Right atrium auricular region (tissue), 2 donors: ENCODE data around the gene CREB3L1. TPM values are rescaled to one million over a fixed set of nuclear protein-coding genes. Genes with fewer than 3 reads are reported as not detected.
A peak's percentile ranks its signal among the peaks of the same experiment; 100 is the strongest.

Source experiments
- DNase-seq: peaks from one replicate; pipeline ENCODE4 v3.0.0-alpha.2; 2019; ENCODE audit warnings: low spot score
- H3K27ac ChIP-seq, 2 donors: fragments of 200-600 bp; sonication (generic); 1 replicate in 1 of 2; 2 replicates in 1 of 2; pipeline ENCODE4 v1.5.1; 2016 to 2019
- H3K27me3 ChIP-seq, 2 donors: fragments of 200-600 bp; sonication (generic); one replicate each; pipeline versions ENCODE4 v1.5.1 to v1.6.0; 2017 to 2019
- H3K36me3 ChIP-seq: fragments of 200-600 bp; sonication (generic); one replicate; pipeline ENCODE4 v1.5.1; 2016
- H3K4me1 ChIP-seq, 2 donors: fragments of 200-600 bp; sonication (generic); one replicate each; pipeline versions ENCODE4 v1.5.1 to v1.6.0; 2017 to 2019
- H3K4me3 ChIP-seq, 2 donors: fragments of 200-600 bp; sonication (generic); 1 replicate in 1 of 2; 2 replicates in 1 of 2; pipeline ENCODE4 v1.5.1; 2017 to 2019; ENCODE audit warnings: mild to moderate bottlenecking in 1 of 2, moderate library complexity in 1 of 2
- H3K9me3 ChIP-seq, 2 donors: fragments of 200-600 bp; sonication (generic); one replicate each; pipeline ENCODE4 v1.5.1; 2019
- CTCF ChIP-seq, 2 donors: fragments of 200-600 bp; sonication (generic); IDR thresholded peaks; one replicate each; pipeline ENCODE4 v1.5.1; 2019; ENCODE audit warnings: antibody characterized with exemption in 2 of 2
- total RNA-seq, 2 donors: library from RNA; depleted of rRNA; stranded (reverse); fragments of >200 nt; gene quantifications; one replicate each; pipeline ENCODE4 v1.1.0, GENCODE V29; 2016

CREB3L1 gene
- total RNA-seq, 2 donors from 2014 or later = 5.4 to 15.1 TPM

GRCh38 chr11:46362156-46363030 is 84.9 kb downstream of the CREB3L1 start:
- Histone ChIP-seq H3K9me3 (no peaks in the 10 kb centered on the region), H3K4me3 (peak overlapping the region; percentile 38 to 52), H3K36me3 (no peaks in the 10 kb centered on the region), H3K27me3 (no peaks in the 10 kb centered on the region), H3K27ac (peak overlapping the region; percentile 88 to 90), H3K4me1 (peaks cover 5 to 80% of the 10 kb centered on the region in 2 donors)
- no peak for TF ChIP-seq CTCF (IDR thresholded peaks at IDR 0.05)
- DNase-seq = no peak

GRCh38 chr11:46363031-46363407 is 85.6 kb downstream of the CREB3L1 start:
- H3K36me3 ChIP-seq = peaks cover 3% of the 10 kb centered on the region
- no peaks in the 10 kb centered on the region for H3K9me3 ChIP-seq
- no peak for TF ChIP-seq CTCF (IDR thresholded peaks at IDR 0.05)
- DNase-seq = peak; percentile 86
- H3K27me3 ChIP-seq = no peaks in the 10 kb centered on the region
- H3K27ac ChIP-seq = peak overlapping the region; percentile 88 to 90
- peaks cover 5 to 80% of the 10 kb centered on the region in 2 donors for H3K4me1 ChIP-seq
- H3K4me3 ChIP-seq = peak overlapping the region; percentile 6 to 52

- Histone ChIP-seq H3K27me3 (no peaks in the 10 kb centered on the region), H3K4me3 (peak overlapping the region; percentile 6 to 52), H3K4me1 (peaks cover 5 to 76% of the 10 kb centered on the region in 2 donors), H3K36me3 (peaks cover 9% of the 10 kb centered on the region), H3K27ac (peak overlapping the region; percentile 88 to 90), H3K9me3 (no peaks in the 10 kb centered on the region)
- TF ChIP-seq CTCF (IDR thresholded peaks at IDR 0.05) = peak in 1 of 2 donors; percentile 43
- peak; percentile 74 for DNase-seq
Measured at GRCh38 chr11:46363455-46364005, 86.1 kb downstream of the CREB3L1 start.

GRCh38 chr11:46364056-46364455 is 86.6 kb downstream of the CREB3L1 start:
- no peak for DNase-seq
- H3K4me1 ChIP-seq = peaks cover 5 to 76% of the 10 kb centered on the region in 2 donors

GRCh38 chr11:46364791-46365190 is 87.3 kb downstream of the CREB3L1 start:
- Histone ChIP-seq H3K27ac (peak overlapping the region; percentile 88 to 90), H3K36me3 (peaks cover 21% of the 10 kb centered on the region), H3K9me3 (no peaks in the 10 kb centered on the region), H3K27me3 (no peaks in the 10 kb centered on the region), H3K4me3 (no peak overlapping the region), H3K4me1 (peaks cover 5 to 76% of the 10 kb centered on the region in 2 donors)
- DNase-seq = no peak
- no peak for TF ChIP-seq CTCF (IDR thresholded peaks at IDR 0.05)

More at GRCh38 chr11:46364056-46364455, 86.6 kb downstream of the CREB3L1 start:
- no peak for TF ChIP-seq CTCF (IDR thresholded peaks at IDR 0.05)
- peak overlapping the region; percentile 88 to 90 for H3K27ac ChIP-seq
- peaks cover 14% of the 10 kb centered on the region for H3K36me3 ChIP-seq
- H3K27me3 ChIP-seq = no peaks in the 10 kb centered on the region
- peak overlapping the region in 1 of 2 donors; percentile 52 for H3K4me3 ChIP-seq
- H3K9me3 ChIP-seq = no peaks in the 10 kb centered on the region
